ENCODE results near the gene KMT2C.
"Not testable (repeated sequence)": the region's sequence is repeated elsewhere in the genome, so short reads cannot be mapped to it uniquely, and the experiment has no call there.

DNA sequence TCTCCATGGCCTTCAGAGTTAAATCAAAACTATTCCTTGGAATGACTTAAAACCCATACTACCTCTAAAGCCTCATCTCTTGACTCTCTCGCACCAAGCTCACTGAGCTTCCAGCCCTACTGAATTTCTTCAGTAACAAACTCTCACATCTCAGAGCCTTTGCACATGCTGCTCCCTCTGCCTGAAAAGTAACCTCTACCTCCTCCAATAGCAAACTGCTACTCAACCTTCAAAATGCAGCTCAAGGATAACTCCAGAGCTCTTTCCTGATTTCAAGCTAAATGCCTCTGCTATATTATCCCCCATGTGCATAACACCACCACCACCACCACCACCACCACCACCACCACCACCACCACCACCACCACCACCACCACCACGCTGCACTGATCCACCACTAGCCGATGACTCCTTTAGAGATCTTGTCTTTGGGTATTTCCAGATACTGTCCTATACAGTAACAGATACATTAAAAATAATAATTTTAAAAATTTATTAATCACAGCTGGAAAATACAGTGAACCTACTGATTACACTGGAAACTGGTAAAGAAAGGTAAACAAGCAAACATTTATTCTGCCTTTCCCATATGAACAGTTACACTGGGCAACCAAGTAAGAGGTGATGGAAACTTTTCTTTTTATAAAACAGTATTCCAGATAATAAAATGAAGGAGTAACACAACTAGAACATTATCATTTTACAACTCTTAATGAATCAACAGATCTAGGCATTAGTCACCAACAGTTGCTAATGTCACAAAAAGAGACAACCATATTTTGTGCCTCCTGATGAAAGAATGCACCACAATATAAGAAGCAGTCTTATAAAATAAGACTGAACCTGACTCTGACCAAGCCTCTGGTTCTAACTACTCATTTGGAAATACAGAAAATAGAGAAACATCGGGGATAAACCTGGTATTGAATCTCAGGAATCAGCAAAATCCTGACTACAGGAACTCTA is 51.3 kb downstream of the KMT2C start:
- TF ChIP-seq, protein P1, sequence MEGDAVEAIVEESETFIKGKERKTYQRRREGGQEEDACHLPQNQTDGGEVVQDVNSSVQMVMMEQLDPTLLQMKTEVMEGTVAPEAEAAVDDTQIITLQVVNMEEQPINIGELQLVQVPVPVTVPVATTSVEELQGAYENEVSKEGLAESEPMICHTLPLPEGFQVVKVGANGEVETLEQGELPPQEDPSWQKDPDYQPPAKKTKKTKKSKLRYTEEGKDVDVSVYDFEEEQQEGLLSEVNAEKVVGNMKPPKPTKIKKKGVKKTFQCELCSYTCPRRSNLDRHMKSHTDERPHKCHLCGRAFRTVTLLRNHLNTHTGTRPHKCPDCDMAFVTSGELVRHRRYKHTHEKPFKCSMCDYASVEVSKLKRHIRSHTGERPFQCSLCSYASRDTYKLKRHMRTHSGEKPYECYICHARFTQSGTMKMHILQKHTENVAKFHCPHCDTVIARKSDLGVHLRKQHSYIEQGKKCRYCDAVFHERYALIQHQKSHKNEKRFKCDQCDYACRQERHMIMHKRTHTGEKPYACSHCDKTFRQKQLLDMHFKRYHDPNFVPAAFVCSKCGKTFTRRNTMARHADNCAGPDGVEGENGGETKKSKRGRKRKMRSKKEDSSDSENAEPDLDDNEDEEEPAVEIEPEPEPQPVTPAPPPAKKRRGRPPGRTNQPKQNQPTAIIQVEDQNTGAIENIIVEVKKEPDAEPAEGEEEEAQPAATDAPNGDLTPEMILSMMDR (IDR thresholded peaks at IDR 0.05; ENCODE audit: low read depth, low read length, missing input control), result not testable (repeated sequence)
- not testable (repeated sequence) for TF ChIP-seq SP1 (IDR thresholded peaks at IDR 0.05); TAF1 (conservative IDR thresholded peaks at IDR 0.05); GABPA (IDR thresholded peaks at IDR 0.05 in 1 of 2, conservative IDR thresholded peaks at IDR 0.05 in 1 of 2); JUND (IDR thresholded peaks at IDR 0.05); YY1 (IDR thresholded peaks at IDR 0.05); HNF4G (IDR thresholded peaks at IDR 0.05)
- TF ChIP-seq, protein P2, sequence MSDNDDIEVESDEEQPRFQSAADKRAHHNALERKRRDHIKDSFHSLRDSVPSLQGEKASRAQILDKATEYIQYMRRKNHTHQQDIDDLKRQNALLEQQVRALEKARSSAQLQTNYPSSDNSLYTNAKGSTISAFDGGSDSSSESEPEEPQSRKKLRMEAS (IDR thresholded peaks at IDR 0.05), result not testable (repeated sequence)
- TF ChIP-seq, protein P3, sequence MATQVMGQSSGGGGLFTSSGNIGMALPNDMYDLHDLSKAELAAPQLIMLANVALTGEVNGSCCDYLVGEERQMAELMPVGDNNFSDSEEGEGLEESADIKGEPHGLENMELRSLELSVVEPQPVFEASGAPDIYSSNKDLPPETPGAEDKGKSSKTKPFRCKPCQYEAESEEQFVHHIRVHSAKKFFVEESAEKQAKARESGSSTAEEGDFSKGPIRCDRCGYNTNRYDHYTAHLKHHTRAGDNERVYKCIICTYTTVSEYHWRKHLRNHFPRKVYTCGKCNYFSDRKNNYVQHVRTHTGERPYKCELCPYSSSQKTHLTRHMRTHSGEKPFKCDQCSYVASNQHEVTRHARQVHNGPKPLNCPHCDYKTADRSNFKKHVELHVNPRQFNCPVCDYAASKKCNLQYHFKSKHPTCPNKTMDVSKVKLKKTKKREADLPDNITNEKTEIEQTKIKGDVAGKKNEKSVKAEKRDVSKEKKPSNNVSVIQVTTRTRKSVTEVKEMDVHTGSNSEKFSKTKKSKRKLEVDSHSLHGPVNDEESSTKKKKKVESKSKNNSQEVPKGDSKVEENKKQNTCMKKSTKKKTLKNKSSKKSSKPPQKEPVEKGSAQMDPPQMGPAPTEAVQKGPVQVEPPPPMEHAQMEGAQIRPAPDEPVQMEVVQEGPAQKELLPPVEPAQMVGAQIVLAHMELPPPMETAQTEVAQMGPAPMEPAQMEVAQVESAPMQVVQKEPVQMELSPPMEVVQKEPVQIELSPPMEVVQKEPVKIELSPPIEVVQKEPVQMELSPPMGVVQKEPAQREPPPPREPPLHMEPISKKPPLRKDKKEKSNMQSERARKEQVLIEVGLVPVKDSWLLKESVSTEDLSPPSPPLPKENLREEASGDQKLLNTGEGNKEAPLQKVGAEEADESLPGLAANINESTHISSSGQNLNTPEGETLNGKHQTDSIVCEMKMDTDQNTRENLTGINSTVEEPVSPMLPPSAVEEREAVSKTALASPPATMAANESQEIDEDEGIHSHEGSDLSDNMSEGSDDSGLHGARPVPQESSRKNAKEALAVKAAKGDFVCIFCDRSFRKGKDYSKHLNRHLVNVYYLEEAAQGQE (IDR thresholded peaks at IDR 0.05), result not testable (repeated sequence)

Measured in liver (tissue), 3 donors.